IPS-18a (cell line): ENCODE measurements around the gene ZBTB46.
A peak's percentile ranks its signal among the peaks of the same experiment; 100 is the strongest.

Source experiments
- H3K27ac ChIP-seq: one replicate; pipeline ENCODE4 v1.5.1; 2013; ENCODE audit warnings: low read length
- H3K27me3 ChIP-seq: one replicate; pipeline ENCODE4 v1.6.1; 2013; ENCODE audit warnings: mild to moderate bottlenecking, low read length; ENCODE audit not compliant: control insufficient read depth, insufficient read depth
- H3K36me3 ChIP-seq: one replicate; pipeline ENCODE4 v1.6.1; 2013; ENCODE audit warnings: low read depth, low read length; ENCODE audit not compliant: control insufficient read depth
- H3K4me1 ChIP-seq: one replicate; pipeline ENCODE4 v1.6.1; 2013; ENCODE audit warnings: low read depth, low read length; ENCODE audit not compliant: control insufficient read depth
- H3K4me3 ChIP-seq: one replicate; pipeline ENCODE4 v1.5.1; 2013; ENCODE audit warnings: low read length
- H3K9ac ChIP-seq: one replicate; pipeline ENCODE4 v1.6.1; 2013; ENCODE audit warnings: mild to moderate bottlenecking, low read length, moderate library complexity
- H3K9me3 ChIP-seq: one replicate; pipeline ENCODE4 v1.6.1; 2013; ENCODE audit warnings: low read depth, low read length; ENCODE audit not compliant: control insufficient read depth

Gene ZBTB46

DNA sequence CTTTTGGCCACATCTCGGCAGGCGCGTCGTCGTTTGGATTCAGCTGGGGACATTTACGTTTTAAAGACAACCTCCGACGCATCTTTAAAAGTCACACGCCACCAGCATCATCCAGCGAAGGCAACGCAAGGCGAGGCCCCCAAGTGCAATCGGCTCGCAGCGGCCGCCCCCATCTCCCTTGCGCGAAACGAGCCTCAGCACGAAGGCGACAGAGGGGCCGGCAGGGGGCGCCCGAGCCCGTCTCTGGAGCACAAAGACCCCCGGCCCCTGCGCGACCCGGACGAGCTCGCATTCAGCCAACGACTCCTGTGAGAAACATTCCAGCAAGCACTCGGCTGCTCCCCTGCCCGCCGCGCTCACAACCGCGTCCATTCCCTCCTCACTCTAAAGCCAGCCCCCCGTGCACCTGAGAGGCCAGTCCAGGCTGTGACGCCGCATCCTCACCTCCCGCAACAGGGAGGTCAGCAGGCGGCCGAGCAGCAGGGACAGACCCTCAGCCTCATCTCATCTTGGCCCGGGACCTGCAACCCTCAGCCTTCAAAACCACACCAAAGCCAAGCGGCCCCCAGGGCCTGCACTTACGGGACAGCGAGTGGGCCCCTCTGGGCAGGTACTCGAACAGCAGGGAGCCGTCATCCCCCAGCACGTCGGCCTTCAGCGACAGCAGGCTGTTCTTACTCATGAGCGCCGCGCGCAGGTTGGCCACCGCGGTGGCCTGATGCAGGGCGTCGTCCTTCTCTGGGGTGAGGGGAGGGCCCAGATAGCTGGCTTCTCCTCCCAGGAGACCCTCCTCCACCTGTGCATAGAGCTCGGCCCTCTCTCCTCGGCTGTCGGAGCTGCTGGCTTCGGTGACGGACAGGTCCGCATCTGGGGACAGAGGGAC lies 55.7 kb downstream of the ZBTB46 start:
- H3K9me3 ChIP-seq = no peaks in the 10 kb centered on the region
- H3K27me3 ChIP-seq = no peaks in the 10 kb centered on the region
- H3K4me3 ChIP-seq = peak overlapping the region; percentile 71
- peaks cover 6% of the 10 kb centered on the region for H3K4me1 ChIP-seq
- H3K27ac ChIP-seq = no peak overlapping the region
- no peaks in the 10 kb centered on the region for H3K36me3 ChIP-seq
- H3K9ac ChIP-seq = peak overlapping the region; percentile 42

DNA sequence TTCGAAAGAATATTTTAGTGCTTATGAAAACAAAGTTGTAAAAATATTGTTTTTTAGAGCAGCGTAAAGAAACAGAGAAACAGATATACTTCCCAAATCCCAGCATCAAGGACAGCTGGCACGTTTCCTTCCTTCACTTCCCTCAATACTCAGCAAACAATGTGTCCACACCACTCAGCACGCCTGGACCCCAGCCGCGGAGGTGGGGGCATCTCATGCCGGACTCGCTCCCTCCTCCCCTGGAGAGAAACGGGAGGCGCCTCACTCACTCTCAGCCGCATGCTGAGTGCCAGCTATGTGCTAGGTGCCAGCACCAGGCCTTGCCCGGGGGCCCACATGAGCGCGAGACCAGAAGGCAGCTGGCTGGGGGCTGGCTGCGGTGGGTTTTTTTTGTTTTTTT lies 56.8 kb downstream of the ZBTB46 start:
- Histone ChIP-seq H3K4me3 (no peak overlapping the region), H3K9ac (no peak overlapping the region)

DNA sequence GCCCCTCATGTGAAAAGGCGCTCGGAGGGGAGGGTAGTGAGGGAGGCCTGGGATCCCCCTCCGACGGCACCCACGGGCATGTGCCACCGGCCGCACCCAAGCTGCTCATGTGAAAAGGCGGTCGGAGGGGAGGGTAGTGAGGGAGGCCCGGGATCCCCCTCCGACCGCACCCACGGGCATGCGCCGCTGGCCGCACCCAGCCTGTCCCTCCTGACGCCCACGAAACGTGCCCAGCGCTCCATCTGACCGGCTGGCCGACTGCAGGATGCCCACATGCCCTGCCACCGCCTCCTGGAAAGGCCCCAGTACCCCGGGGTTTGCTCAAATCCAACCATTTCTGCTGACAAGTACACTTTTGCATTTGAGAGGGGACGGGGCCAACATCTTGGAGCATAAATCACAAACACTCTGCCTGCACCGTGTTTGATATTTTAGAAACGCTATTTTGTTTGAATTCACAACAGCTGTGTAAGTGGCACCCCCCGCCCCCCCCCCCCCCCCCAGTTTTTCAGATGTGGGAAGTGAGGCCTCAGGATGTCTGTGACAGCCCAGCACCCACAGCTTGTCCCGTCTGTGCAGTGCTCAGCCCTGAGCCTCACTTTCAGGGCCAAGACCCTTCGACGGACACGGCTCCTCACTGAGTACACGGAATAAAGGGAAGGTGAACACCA lies 57.4 kb downstream of the ZBTB46 start:
- H3K4me1 ChIP-seq = peaks cover 6% of the 10 kb centered on the region
- H3K27ac ChIP-seq = no peak overlapping the region
- no peaks in the 10 kb centered on the region for H3K9me3 ChIP-seq
- no peak overlapping the region for H3K4me3 ChIP-seq
- no peaks in the 10 kb centered on the region for H3K27me3 ChIP-seq
- no peak overlapping the region for H3K9ac ChIP-seq
- H3K36me3 ChIP-seq = no peaks in the 10 kb centered on the region

More for the DNA sequence above, 56.8 kb downstream of the ZBTB46 start:
- H3K4me1 ChIP-seq = peaks cover 6% of the 10 kb centered on the region
- H3K9me3 ChIP-seq = no peaks in the 10 kb centered on the region
- H3K27me3 ChIP-seq = no peaks in the 10 kb centered on the region
- no peak overlapping the region for H3K27ac ChIP-seq
- H3K36me3 ChIP-seq = no peaks in the 10 kb centered on the region

DNA sequence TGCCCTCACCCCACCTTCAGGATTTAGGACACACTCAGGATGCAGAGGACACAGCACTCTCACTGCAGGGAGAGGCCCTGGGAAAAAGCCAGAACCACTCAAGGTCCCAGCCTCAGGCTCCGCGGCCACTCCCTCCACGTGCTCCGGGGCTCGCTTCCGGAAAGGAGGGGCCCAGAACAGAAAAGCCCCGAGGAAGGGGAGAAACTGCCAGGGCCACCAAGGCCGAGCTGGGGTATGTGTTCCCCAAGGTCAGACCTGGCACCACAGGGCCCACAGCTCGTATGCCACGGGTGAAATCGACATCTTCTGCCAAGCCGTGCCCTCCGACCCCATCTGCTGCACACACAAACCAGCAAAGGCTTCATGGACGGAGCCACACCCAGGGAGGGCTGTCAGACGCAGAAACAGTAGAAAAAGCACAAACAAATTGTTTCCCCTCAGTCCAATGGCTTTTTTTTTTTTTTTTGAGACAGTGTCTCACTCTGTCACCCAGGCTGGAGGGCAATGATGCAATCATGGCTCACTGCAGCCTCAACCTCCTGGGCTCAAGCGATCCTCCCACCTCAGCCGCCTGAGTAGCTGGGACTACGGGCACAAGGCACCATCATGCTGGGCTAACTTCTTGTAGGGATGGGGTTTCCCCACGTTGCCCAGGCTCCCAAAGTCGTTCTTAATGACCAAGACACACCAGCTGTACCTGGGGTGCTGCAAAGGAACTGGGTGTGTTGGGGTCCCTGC lies 58.1 kb downstream of the ZBTB46 start:
- Histone ChIP-seq H3K4me3 (no peak overlapping the region), H3K4me1 (peaks cover 6% of the 10 kb centered on the region), H3K36me3 (no peaks in the 10 kb centered on the region), H3K9ac (no peak overlapping the region), H3K27ac (no peak overlapping the region), H3K27me3 (no peaks in the 10 kb centered on the region), H3K9me3 (no peaks in the 10 kb centered on the region)

DNA sequence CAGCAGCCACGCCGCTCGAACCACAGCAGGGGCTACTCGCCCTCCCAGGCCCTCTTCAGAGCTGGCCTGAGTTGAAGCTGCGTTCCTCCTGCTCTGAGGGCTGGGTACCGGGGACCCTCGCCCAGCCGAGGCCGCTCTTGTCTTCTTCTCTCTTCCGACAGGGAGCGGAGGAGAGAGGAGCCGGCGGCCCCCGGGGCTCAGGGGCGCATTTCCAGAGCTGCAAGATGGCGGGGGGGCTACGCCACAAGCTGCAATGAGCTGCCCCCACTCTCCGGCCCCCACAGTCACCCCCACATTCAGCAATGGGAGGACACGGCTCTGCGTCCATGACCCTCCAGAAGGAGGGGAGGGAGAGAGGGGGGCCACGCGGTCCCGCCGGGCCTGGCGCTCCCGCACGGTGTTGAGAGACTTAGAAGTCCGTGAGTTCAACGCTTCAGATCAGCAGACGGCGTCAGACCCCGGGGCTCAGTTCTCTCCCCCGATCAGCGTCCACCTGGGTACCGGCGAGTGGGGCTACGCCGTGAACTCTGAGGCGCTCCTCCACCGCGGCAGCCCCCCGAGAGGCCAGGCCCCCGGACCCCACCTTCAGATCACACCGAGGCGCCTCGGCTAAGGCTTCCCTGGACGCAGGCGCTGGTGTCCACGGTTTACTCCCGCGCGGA lies 59.9 kb downstream of the ZBTB46 start:
- Histone ChIP-seq H3K27me3 (no peaks in the 10 kb centered on the region), H3K36me3 (no peaks in the 10 kb centered on the region), H3K9me3 (no peaks in the 10 kb centered on the region), H3K4me3 (no peak overlapping the region), H3K9ac (no peak overlapping the region), H3K27ac (no peak overlapping the region), H3K4me1 (peaks cover 6% of the 10 kb centered on the region)

DNA sequence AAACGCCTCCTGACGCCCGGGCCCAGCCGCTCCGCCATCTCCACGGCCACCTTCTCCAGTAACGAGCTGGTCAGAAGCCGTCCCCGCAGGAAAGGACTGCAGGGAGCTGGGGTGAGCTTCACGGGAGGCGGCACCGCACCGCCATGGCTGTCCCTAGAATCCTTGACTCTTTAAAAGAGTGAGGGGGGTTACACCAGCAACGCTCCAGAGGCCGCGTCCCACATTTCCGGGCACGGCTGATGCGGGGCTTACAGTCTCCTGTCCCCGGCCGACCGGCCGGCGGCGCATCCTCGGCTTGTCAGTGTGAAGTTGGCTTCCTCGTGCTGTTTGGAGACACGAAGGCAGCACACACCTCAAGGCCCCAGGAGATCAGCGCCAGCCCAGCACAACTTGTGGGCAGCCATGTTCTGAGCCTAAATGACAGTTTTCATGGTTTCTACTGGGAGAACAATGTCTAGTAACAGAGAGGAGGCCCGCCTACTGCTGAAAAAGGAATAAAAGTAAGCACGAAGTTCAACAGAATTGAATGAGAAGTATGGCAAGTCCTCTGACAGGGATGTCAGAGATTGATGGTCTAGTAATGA lies 61.1 kb downstream of the ZBTB46 start:
- no peak overlapping the region for H3K4me3 ChIP-seq
- H3K4me1 ChIP-seq = no peaks in the 10 kb centered on the region
- no peak overlapping the region for H3K9ac ChIP-seq
- H3K36me3 ChIP-seq = no peaks in the 10 kb centered on the region
- H3K9me3 ChIP-seq = no peaks in the 10 kb centered on the region
- no peaks in the 10 kb centered on the region for H3K27me3 ChIP-seq
- H3K27ac ChIP-seq = no peak overlapping the region

DNA sequence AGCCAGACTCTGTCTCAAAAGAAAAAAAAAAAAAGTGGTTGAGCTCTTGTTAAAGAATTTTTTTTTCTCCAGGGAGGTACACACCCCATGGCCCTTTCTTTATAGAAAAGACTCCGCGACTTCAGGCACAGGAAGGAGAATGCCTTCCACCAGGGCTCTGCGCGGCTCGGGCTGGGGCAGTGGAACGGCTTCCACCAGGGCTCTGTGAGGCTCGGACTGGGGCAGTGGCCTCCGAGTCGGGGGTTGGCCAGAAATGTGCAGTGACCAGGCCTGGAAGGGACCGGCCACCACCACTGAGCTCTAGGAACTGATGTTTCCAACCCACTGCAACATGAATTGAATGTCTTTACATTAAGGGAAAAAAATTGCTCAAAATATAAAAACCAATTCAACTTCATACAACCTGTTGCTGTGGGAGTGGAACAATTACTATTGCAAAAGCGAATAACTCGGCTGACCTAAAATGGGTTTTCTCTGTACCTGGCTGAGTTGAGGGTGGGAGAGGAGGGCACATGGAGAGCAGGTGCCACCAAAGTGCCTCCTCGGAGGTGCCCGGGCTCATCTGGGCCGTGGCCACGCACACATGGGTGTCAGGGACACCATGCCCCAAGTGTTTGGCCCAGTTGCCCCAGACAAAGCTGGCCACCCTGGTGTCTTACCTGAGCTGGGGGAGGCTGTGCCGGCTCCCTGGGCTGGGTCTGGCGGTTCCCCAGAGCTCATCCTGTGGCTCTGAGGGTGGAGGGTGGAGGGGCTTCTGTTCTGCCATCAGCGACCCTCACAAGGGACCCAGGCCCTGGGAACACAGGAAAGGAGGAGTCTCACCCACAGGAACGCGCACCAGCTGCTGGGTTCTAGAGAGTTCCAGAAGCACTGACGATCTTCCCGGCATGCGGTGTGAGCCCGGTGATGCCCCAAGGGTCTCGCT lies 62.2 kb downstream of the ZBTB46 start:
- Histone ChIP-seq H3K36me3 (no peaks in the 10 kb centered on the region), H3K27ac (no peak overlapping the region), H3K4me1 (no peaks in the 10 kb centered on the region), H3K9me3 (no peaks in the 10 kb centered on the region), H3K4me3 (no peak overlapping the region), H3K9ac (no peak overlapping the region), H3K27me3 (no peaks in the 10 kb centered on the region)

DNA sequence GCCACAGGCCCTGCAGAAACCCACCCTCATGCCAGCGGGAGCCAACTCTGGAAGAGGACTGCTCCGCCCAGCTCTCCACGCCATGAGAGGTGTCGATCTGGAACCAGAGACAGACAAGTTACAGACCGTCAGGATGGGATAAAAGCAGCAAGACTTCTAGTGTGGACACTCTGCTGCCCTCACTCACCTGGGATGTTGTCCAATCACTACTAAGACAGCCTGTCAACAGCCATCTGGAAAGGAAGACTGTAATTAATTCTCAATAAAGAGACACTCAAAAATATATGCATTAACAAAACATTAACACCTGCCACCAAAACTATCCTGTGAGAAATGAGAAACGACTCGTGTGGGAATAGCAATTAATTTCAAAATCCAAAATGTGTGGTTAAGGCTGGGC lies 63.2 kb downstream of the ZBTB46 start:
- H3K27ac ChIP-seq = no peak overlapping the region
- no peak overlapping the region for H3K4me3 ChIP-seq
- H3K27me3 ChIP-seq = no peaks in the 10 kb centered on the region
- H3K9me3 ChIP-seq = no peaks in the 10 kb centered on the region
- no peak overlapping the region for H3K9ac ChIP-seq
- no peaks in the 10 kb centered on the region for H3K36me3 ChIP-seq
- no peaks in the 10 kb centered on the region for H3K4me1 ChIP-seq

DNA sequence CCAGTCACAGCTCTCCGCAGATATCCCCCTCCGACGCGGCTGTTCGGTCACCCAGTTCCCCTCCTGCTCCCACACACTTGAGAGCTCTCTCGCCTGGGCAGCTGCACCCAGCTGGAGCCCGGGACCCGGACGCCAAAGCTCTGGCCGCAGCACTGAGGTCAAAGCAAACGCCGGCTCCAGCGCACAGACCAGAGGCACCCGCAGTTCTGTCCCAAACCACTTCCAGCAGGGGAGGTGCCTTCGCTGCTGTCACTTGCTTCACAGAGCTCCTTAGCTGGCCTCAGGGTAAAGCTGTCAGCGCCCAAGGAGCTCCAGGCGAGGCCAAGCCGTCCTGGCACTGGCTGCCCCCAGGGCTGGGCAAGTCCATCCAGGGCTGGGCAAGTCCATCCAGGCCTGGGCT lies 63.6 kb downstream of the ZBTB46 start:
- Histone ChIP-seq H3K4me1 (no peaks in the 10 kb centered on the region), H3K9me3 (no peaks in the 10 kb centered on the region), H3K36me3 (no peaks in the 10 kb centered on the region), H3K27me3 (no peaks in the 10 kb centered on the region), H3K4me3 (no peak overlapping the region), H3K27ac (no peak overlapping the region), H3K9ac (no peak overlapping the region)

DNA sequence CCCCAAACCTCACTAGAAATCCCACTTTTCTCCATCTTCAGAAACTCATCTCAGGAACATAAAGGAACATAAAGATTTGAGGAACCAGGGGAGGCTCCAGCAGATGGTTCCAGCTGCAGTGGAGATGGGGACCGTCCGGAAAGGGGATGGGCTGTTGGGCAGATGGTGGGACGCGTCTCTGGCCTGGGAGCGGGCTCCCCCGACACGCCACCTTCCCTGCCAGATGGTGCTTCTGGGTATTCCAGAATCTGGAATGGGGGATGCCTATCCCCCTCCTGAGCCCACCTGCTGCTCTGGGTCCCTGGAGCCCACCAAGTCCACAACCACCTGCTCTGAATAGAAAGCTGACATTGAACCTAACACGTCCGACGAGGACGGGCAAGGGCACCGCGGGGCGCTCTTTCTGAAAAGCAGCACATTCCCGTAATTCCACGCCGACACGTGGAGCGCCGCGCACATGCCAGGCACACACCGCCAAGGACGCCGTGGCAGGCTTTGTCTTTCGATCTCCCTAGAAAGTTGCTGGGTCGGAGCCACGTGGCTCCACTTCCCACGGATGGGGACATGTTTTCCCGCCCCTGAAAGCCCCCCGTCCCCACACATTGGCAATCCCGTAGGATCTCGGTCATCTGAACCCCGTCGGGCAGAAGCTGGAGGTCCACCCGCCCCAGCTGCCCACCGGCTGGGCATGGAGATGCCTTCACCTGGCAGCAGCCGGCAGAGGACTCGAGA lies 64.2 kb downstream of the ZBTB46 start:
- Histone ChIP-seq H3K4me1 (no peaks in the 10 kb centered on the region), H3K36me3 (no peaks in the 10 kb centered on the region), H3K4me3 (no peak overlapping the region), H3K9ac (no peak overlapping the region), H3K27me3 (no peaks in the 10 kb centered on the region), H3K27ac (no peak overlapping the region), H3K9me3 (no peaks in the 10 kb centered on the region)
